Neuronal stem cell (in vitro differentiated cells): ENCODE measurements around the gene SOX1.
A peak's percentile ranks its signal among the peaks of the same experiment; 100 is the strongest.

Experiments
- DNase-seq: peaks from one replicate; pipeline ENCODE4 v3.0.0-alpha.2; 2013; ENCODE audit warnings: low spot score
- H2AFZ ChIP-seq: one replicate; pipeline ENCODE4 v1.6.1; 2013; ENCODE audit warnings: mild to moderate bottlenecking, low read length, inconsistent platforms
- H2AK5ac ChIP-seq: 2 replicates; pipeline ENCODE4 v1.6.1; 2013; ENCODE audit warnings: low read depth, mild to moderate bottlenecking, inconsistent platforms, low read length, moderate library complexity, mixed read lengths
- H2BK120ac ChIP-seq: 2 replicates; pipeline ENCODE4 v1.6.1; 2013; ENCODE audit warnings: low read depth, mild to moderate bottlenecking, inconsistent platforms, low read length, moderate library complexity, mixed read lengths
- H2BK12ac ChIP-seq: one replicate; pipeline ENCODE4 v1.6.1; 2013; ENCODE audit warnings: low read length, inconsistent platforms
- H2BK15ac ChIP-seq: 2 replicates; pipeline ENCODE4 v1.6.1; 2013; ENCODE audit warnings: mild to moderate bottlenecking, low read length, inconsistent platforms, mixed read lengths
- H2BK5ac ChIP-seq: one replicate; pipeline ENCODE4 v1.6.1; 2013; ENCODE audit warnings: inconsistent platforms, mild to moderate bottlenecking, low read length, moderate library complexity
- H3K14ac ChIP-seq: one replicate; pipeline ENCODE4 v1.6.1; 2013; ENCODE audit warnings: low read length, inconsistent platforms
- H3K18ac ChIP-seq: 2 replicates; pipeline ENCODE4 v1.6.1; 2013; ENCODE audit warnings: low read length, inconsistent platforms
- H3K23ac ChIP-seq: 2 replicates; pipeline ENCODE4 v1.6.1; 2013; ENCODE audit warnings: low read depth, mild to moderate bottlenecking, mixed read lengths, low read length, inconsistent platforms; ENCODE audit not compliant: poor library complexity
- H3K27ac ChIP-seq: replicated peaks from 3 replicates; pipeline ENCODE4 v1.5.1; 2013; ENCODE audit warnings: low read length, inconsistent platforms
- H3K27me3 ChIP-seq, 3 experiments: 2 replicates each; pipeline ENCODE4 v1.6.1; 2013; ENCODE audit warnings: low read length in 3 of 3, mild to moderate bottlenecking in 2 of 3, inconsistent platforms in 1 of 3, low read depth in 1 of 3, mixed read lengths in 1 of 3, moderate library complexity in 1 of 3; ENCODE audit not compliant: control insufficient read depth in 3 of 3, insufficient read depth in 3 of 3
- H3K36me3 ChIP-seq, 2 donors: replicated peaks in 1 of 2; 2 replicates each; pipeline ENCODE4 v1.6.1; 2013; ENCODE audit warnings: low read length in 2 of 2; ENCODE audit not compliant: control insufficient read depth in 2 of 2, insufficient read depth in 2 of 2
- H3K4ac ChIP-seq: 2 replicates; pipeline ENCODE4 v1.6.1; 2013; ENCODE audit warnings: inconsistent platforms, mild to moderate bottlenecking, low read length, moderate library complexity
- H3K4me1 ChIP-seq, 2 donors: 1 replicate in 1 of 2; 2 replicates in 1 of 2; pipeline ENCODE4 v1.6.1; 2013; ENCODE audit warnings: low read length in 2 of 2, low read depth in 1 of 2; ENCODE audit not compliant: control insufficient read depth in 2 of 2, insufficient read depth in 1 of 2
- H3K4me2 ChIP-seq: one replicate; pipeline ENCODE4 v1.6.1; 2013; ENCODE audit warnings: mild to moderate bottlenecking, low read length, inconsistent platforms; ENCODE audit not compliant: insufficient read depth, poor library complexity, severe bottlenecking
- H3K4me3 ChIP-seq, 2 donors: 2 replicates each; pipeline ENCODE4 v1.5.1; 2013; ENCODE audit warnings: low read length in 2 of 2, mild to moderate bottlenecking in 2 of 2, inconsistent platforms in 1 of 2, moderate library complexity in 1 of 2
- H3K79me1 ChIP-seq: one replicate; pipeline ENCODE4 v1.6.1; 2013; ENCODE audit warnings: low read depth, mild to moderate bottlenecking, inconsistent platforms, low read length, moderate library complexity
- H3K9ac ChIP-seq: one replicate; pipeline ENCODE4 v1.6.1; 2013; ENCODE audit warnings: mild to moderate bottlenecking, low read depth, low read length, inconsistent platforms; ENCODE audit not compliant: poor library complexity
- H3K9me3 ChIP-seq, 2 donors: replicated peaks in 1 of 2; 2 replicates each; pipeline versions ENCODE3 to v1.6.1; 2013; ENCODE audit warnings: low read length in 2 of 2, mild to moderate bottlenecking in 2 of 2, inconsistent platforms in 1 of 2, low read depth in 1 of 2, mixed read lengths in 1 of 2, moderate library complexity in 1 of 2; ENCODE audit not compliant: control insufficient read depth in 2 of 2, insufficient read depth in 1 of 2
- H4K8ac ChIP-seq: one replicate; pipeline ENCODE4 v1.6.1; 2013; ENCODE audit warnings: low read depth, mild to moderate bottlenecking, inconsistent platforms, low read length, moderate library complexity
- H4K91ac ChIP-seq: one replicate; pipeline ENCODE4 v1.6.1; 2013; ENCODE audit warnings: low read length, low read depth, mild to moderate bottlenecking, inconsistent platforms; ENCODE audit not compliant: poor library complexity
- WGBS, 2 donors: extraction: QIAGEN DNeasy Blood & Tissue Kit; methylation state at CpG; one replicate each; pipeline ENCODE4 v1.1.7; 2013; ENCODE audit warnings: missing lambda C conversion rate in 2 of 2, mixed read lengths in 1 of 2; ENCODE audit not compliant: insufficient read length in 2 of 2, insufficient replicate concordance in 1 of 2; ENCODE audit errors: extremely low coverage in 2 of 2; 5-methylcytosine and 5-hydroxymethylcytosine counted together

SOX1 gene

GRCh38 chr13:112063807-112064206 lies 3.1 kb upstream of the SOX1 start:
- no peak overlapping the region for H4K91ac ChIP-seq
- no peak overlapping the region for H2AK5ac ChIP-seq
- peaks cover 2% of the 10 kb centered on the region for H3K79me1 ChIP-seq
- H2AFZ ChIP-seq = no peak overlapping the region
- no peak overlapping the region for H2BK120ac ChIP-seq
- peaks cover 3% of the 10 kb centered on the region in 2 donors for H3K9me3 ChIP-seq
- no peak overlapping the region for H3K18ac ChIP-seq
- no peak for DNase-seq
- WGBS, 2 donors = no CpG with 5 or more reads among the region's 2 CpGs
- H3K9ac ChIP-seq = no peak overlapping the region
- no peak overlapping the region for H3K23ac ChIP-seq
- peaks cover 24 to 73% (median 36%) of the 10 kb centered on the region in 3 experiments for H3K27me3 ChIP-seq
- no peak overlapping the region for H2BK12ac ChIP-seq
- H3K4ac ChIP-seq = no peak overlapping the region
- no peak overlapping the region for H2BK5ac ChIP-seq
- H3K36me3 ChIP-seq = peaks cover 0 to 3% of the 10 kb centered on the region in 2 donors
- no peak overlapping the region for H3K4me2 ChIP-seq
- no peak overlapping the region for H3K27ac ChIP-seq
- H4K8ac ChIP-seq = no peak overlapping the region
- H2BK15ac ChIP-seq = no peak overlapping the region
- no peak overlapping the region for H3K4me3 ChIP-seq
- no peak overlapping the region for H3K14ac ChIP-seq
- peaks cover 15 to 19% of the 10 kb centered on the region in 2 donors for H3K4me1 ChIP-seq

GRCh38 chr13:112064222-112064621 lies 2.7 kb upstream of the SOX1 start:
- H4K91ac ChIP-seq = no peak overlapping the region
- H3K4ac ChIP-seq = no peak overlapping the region
- H3K4me3 ChIP-seq = no peak overlapping the region
- WGBS, 2 donors = no CpG with 5 or more reads among the region's 7 CpGs
- H4K8ac ChIP-seq = no peak overlapping the region
- H3K14ac ChIP-seq = no peak overlapping the region
- H2AFZ ChIP-seq = no peak overlapping the region
- no peak for DNase-seq
- H3K9me3 ChIP-seq = peaks cover 3% of the 10 kb centered on the region in 2 donors
- no peak overlapping the region for H3K27ac ChIP-seq
- H2AK5ac ChIP-seq = peak overlapping the region; percentile 3
- no peak overlapping the region for H2BK5ac ChIP-seq
- no peak overlapping the region for H3K18ac ChIP-seq
- H3K79me1 ChIP-seq = peaks cover 2% of the 10 kb centered on the region
- H2BK15ac ChIP-seq = no peak overlapping the region
- H3K9ac ChIP-seq = no peak overlapping the region
- no peak overlapping the region for H2BK12ac ChIP-seq
- H3K36me3 ChIP-seq = peaks cover 0 to 7% of the 10 kb centered on the region in 2 donors
- H3K23ac ChIP-seq = no peak overlapping the region
- peaks cover 20 to 73% (median 32%) of the 10 kb centered on the region in 3 experiments for H3K27me3 ChIP-seq
- H3K4me1 ChIP-seq = peaks cover 15 to 19% of the 10 kb centered on the region in 2 donors
- no peak overlapping the region for H3K4me2 ChIP-seq
- no peak overlapping the region for H2BK120ac ChIP-seq

- H2BK5ac ChIP-seq = no peak overlapping the region
- H3K27me3 ChIP-seq = peaks cover 19 to 69% (median 20%) of the 10 kb centered on the region in 3 experiments
- no peak overlapping the region for H2AK5ac ChIP-seq
- WGBS, 2 donors = no CpG with 5 or more reads among the region's 11 CpGs
- H2AFZ ChIP-seq = no peak overlapping the region
- peaks cover 0 to 20% of the 10 kb centered on the region in 2 donors for H3K36me3 ChIP-seq
- peaks cover 3% of the 10 kb centered on the region in 2 donors for H3K9me3 ChIP-seq
- H3K4ac ChIP-seq = no peak overlapping the region
- no peak overlapping the region for H3K14ac ChIP-seq
- H3K23ac ChIP-seq = no peak overlapping the region
- H3K4me3 ChIP-seq = peak overlapping the region in 1 of 2 donors; percentile 95
- no peak overlapping the region for H4K8ac ChIP-seq
- H2BK12ac ChIP-seq = no peak overlapping the region
- no peak overlapping the region for H4K91ac ChIP-seq
- no peak overlapping the region for H3K9ac ChIP-seq
- peak overlapping the region; percentile 98 for H3K4me2 ChIP-seq
- H3K4me1 ChIP-seq = peaks cover 15 to 21% of the 10 kb centered on the region in 2 donors
- DNase-seq = no peak
- H2BK15ac ChIP-seq = no peak overlapping the region
- H3K79me1 ChIP-seq = peaks cover 2% of the 10 kb centered on the region
- H3K18ac ChIP-seq = no peak overlapping the region
- no peak overlapping the region for H2BK120ac ChIP-seq
- no peak overlapping the region for H3K27ac ChIP-seq
These were observed 1.5 kb upstream of the SOX1 start for GRCh38 chr13:112065521-112065866.

GRCh38 chr13:112065867-112066623 lies 904 bp upstream of the SOX1 start:
- peak overlapping the region; percentile 78 for H2BK5ac ChIP-seq
- H3K79me1 ChIP-seq = peaks cover 2% of the 10 kb centered on the region
- H3K4me3 ChIP-seq = peak overlapping the region; percentile 68 to 95
- H3K18ac ChIP-seq = peak overlapping the region; percentile 98
- H2BK120ac ChIP-seq = peak overlapping the region; percentile 99
- peaks cover 3% of the 10 kb centered on the region in 2 donors for H3K9me3 ChIP-seq
- H3K14ac ChIP-seq = no peak overlapping the region
- H2AFZ ChIP-seq = peak overlapping the region; percentile 94
- H3K23ac ChIP-seq = peak overlapping the region; percentile 3
- H4K91ac ChIP-seq = no peak overlapping the region
- H3K4ac ChIP-seq = no peak overlapping the region
- H3K27ac ChIP-seq = no peak overlapping the region
- H3K27me3 ChIP-seq = peaks cover 14 to 68% (median 16%) of the 10 kb centered on the region in 3 experiments
- H4K8ac ChIP-seq = no peak overlapping the region
- peak overlapping the region; percentile 98 for H3K4me2 ChIP-seq
- no peak for DNase-seq
- H3K9ac ChIP-seq = peak overlapping the region; percentile 90
- H3K4me1 ChIP-seq = peaks cover 18 to 22% of the 10 kb centered on the region in 2 donors
- H2BK15ac ChIP-seq = peak overlapping the region; percentile 99
- H2AK5ac ChIP-seq = no peak overlapping the region
- H2BK12ac ChIP-seq = peak overlapping the region; percentile 91
- no CpG with 5 or more reads among the region's 48 CpGs for WGBS, 2 donors
- H3K36me3 ChIP-seq = peaks cover 1 to 25% of the 10 kb centered on the region in 2 donors
